Activated CD8-positive, alpha-beta memory T cell treated with anti-CD3 and anti-CD28 coated beads for 4 hours (primary cell): ENCODE results near the gene MGLL.
"Not testable (repeated sequence)": the region's sequence is repeated elsewhere in the genome, so short reads cannot be mapped to it uniquely, and the experiment has no call there.

ENCODE experiments used
- DNase-seq, 2 donors: peaks; one replicate each; pipeline ENCODE4 v3.0.0-alpha.2; 2020; ENCODE audit warnings: low read depth in 2 of 2

MGLL gene

DNA sequence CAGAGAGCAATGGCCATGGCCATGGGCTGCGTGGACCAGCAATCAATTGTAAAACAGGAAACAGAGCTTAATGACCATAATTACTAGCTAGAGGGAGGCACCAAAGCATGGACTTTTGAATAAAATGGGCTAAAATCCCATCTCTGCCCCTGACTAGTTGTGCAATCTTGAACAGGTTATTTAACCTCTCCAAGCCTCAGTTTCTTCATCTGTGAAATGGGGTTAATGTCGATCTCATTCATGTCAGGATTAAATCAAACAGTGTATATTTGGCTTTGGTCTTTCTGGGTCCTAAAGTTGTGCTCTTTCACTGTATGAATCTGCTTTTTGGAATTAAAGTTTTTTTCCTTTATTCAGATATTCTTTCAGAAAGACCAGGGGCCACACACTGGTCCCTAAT is 113.5 kb downstream of the MGLL start:
- DNase-seq, result no peak

- no peak for DNase-seq
Measured at GRCh38 chr3:127707851-127708411, 114.4 kb downstream of the MGLL start.

DNA sequence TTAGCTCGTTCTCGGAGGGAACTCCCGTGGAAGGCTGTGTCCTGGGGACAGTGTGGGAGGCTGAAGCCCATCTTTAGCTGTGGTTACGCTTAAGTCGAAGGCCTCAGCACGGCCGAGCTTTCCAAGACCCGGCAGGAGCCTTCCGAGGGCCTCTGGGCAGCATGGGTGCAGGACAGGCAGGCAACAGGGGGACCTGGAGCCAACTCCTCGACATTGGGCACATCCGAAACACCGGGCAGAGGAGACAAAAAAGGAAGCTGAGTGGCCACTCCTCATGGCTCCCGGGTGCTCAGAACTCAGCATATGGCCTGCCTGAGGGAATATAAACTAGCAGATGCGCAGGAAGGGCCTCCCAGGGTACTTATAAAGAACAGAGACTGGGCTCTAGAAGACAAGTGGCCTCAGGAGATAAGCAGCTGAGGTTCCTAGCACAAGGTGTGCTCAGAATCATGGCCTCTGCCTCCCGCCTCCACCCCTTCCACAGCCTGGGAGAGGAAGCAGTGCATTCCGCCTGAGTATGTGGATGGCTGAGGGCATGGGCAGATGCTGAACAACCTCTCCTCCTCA is 115.4 kb downstream of the MGLL start:
- no peak for DNase-seq

DNA sequence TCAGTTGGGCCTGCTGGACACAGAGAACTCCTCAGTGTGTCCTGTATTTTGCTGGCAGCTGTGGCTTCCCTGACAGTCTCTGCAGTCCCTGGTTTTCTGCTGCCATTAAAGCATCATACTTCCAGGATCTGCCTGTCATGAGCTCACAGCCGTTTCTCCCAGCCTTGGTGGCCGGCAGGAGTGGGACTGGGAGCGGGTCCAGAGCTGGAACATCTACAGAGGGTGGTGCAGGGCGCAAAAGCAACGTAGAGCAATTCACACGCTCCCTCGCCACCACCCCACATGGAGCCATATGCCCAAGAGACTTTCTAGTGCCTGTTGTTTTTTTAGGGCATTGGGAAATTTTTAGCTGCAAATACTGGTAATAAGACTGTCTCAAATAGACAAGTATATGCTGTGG is 116.0 kb downstream of the MGLL start:
- DNase-seq, result no peak

DNA sequence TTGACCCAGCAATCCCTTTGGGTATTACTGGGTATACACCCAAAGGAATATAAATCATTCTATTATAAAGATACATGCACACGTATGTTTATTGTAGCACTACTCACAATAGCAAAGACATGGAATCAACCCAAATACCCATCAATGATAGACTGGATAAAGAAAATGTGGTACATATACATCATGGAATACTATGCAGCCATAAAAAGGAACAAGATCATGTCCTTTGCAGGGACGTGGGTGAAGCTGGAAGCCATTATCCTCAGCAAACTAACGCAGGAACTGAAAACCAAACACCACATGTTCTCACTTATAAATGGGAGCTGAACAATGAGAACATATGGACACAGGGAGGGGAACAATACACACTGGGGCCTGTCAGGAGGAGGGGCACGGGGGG is 117.5 kb downstream of the MGLL start:
- not testable (repeated sequence) for DNase-seq

DNA sequence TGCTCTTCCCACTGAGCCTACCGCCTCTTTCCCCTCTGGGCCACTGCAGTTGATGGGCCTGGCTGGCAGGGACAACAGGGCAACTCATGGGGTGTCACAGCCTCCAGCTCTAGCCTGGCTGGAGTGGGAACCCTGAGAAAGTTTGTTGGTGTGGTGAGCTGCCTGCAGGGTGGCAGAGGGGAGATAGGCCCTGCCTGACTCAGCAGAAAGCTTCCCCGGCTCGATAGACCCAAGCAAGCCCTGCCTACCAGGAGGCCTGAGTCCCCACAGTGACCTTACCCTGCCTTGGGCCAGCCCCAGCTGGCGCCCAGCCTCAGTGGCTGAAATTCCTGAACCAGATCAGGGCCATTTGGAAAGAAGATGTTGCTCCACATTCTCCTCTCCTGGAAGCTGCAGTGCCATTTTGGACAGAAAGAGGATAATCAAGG is 120.2 kb downstream of the MGLL start:
- no peak for DNase-seq

- no peak for DNase-seq
Measured at GRCh38 chr3:127701280-127701911, 120.9 kb downstream of the MGLL start.

DNA sequence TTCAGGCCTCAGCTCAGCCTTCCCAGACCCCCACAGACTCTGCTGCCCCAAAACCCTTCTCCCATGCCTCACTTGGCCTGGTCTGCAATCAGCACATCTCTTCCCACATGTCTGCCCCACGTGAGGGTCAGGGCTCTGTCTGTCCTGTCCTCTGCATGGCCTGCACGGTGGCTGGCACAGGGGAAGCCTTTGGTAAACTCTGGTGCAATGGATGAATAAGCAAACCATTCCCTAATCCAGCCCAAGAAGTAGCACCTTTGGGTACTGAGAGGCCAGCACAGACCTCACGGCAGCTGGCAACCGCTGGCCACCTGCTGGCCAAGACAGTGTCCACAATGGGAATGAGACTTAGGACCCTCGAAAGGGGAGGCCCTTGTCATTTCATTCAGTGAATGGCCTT is 121.9 kb downstream of the MGLL start:
- no peak for DNase-seq

DNA sequence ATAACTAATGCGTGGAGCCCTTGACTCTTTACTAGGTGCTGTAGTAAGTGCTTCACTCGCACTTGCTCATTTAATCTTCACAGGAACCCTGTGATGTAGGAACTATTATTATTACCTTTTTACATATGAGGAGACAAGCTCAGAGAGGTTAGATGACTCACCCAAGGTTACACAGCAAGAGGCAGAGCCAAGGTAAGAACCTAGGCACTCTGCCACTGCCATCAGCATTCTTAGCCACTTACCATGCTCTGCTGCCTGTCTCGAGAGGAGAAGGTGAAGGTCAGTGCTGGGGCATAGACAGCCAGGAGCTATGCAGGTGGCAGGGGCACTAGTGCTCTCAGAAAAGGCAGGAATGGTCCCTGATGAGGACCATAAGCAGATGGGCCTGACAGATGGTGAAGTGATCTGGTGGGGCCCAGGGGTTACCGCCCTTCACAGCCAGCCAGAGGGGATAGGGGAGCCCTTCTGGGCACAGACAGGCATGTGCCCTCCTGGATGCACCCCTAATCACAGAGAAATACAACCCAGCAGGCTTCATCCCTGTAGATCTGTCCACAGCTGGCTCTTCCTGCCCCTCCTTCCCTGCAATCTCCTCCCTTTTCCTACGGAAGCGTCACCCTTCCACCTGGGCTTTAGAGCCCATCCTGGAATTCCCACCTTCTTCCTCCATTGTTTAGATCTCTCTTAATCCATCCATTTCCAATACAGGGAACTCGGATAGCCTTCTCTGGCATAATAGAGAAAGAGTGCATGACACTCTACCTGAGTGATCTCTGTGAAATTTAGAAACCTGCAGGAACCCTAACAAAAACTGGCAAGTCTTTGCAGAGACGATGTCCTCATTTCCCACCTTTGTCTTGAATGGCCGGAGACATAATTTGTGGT is 122.7 kb downstream of the MGLL start:
- no peak for DNase-seq

- no peak for DNase-seq
Measured at GRCh38 chr3:127698691-127699415, 123.5 kb downstream of the MGLL start.

GRCh38 chr3:127698286-127698685 is 124.0 kb downstream of the MGLL start:
- no peak for DNase-seq

- no peak for DNase-seq
Measured at GRCh38 chr3:127697551-127698240, 124.6 kb downstream of the MGLL start.

DNA sequence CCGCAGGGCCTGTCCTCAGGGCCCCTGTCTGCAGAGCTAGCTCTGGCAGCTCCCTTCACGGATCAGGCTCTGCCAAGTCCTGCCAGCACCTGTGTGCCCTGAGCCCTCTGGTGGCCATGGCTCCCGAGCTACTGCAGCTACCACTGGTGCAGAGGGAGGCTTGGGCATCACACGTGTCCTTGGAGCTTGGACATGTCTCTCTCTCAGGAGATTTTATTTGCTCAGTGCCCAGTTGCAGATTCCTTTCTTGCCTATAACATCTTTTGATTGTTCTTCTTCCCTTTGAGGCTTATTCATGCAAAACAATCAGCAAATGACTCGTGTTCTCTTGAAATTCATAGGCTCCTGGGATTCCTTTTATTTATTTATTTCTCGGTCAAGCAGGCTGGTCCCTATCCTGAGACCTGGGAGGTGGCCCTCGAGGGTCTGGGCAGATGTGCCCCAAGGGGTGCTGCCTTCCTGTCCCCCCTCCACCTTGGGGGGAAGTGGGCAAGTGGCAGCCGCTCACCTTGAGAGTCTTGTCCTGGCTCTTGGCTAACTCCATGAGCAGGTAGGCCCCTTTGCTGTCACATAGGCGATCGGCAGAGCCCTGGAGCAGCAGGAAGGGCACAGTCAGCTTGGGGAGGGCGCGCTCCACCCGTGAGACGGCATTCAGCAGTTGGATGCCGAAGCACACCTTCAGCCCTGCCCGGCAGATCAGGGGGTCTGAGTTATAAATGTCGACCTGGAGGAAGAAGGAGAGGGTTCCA is 127.7 kb downstream of the MGLL start:
- no peak for DNase-seq

DNA sequence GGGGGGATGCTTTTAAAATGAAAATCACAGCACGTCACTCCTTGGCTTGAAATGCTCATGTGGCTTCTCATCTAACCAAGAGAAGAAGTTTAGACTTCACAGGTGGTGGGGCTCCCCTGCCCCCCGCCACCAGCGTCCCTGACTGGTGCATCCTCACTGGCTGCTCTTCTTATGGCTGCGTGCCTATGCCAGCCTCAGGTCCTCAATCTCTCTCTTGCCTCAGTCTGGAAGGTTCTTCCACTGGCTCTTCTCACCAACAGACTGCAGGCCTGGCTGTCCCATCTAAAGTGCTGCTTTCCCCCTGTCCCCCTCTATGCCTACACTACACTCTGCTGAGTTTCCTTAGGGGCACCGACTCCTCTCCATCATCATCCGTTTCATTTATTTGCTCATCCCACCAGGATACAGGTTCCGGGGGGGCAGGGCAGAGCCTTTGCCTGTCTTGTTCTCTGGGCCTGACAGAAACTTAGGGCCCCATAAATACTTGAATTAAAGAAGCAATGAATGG is 128.9 kb downstream of the MGLL start:
- no peak for DNase-seq

DNA sequence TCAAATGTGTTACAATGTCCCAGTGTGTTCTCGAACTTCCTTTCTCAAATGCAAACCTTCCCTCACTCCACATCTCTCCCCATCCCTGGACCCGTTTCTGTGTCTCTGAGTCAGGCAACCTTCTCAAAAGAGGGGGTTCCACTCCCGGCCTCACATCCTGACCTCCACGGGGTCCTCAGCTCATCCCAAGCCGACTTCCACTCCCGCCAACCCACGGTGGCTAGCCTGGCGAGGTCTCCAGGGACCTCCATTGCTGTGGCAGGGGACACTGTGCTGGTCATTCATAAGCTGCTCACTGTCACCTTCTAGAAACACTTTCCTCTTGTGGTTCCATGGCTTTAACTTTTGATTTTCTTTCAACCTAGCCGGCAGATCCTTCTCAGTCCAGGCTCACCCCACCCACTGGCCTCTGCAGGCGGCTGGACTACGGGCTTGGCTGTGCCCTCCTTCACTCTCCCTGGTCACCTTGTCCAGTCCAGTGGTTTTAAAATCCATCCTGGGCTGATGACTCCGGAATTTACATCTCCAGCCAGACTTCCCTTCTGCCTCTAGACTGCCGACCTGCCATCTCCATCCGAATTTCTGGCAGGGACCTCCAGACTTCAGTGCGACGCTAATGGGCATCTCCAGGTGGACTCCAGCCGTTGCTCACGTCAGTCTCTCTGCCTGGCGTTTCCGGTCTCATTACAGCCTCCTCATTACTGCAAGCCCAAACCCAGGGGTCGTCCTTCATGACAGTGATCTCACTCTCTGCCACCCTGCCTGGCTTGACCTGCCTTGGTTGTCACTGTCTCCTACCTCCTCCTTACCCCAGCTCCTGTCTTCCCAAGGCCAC is 129.6 kb downstream of the MGLL start:
- DNase-seq, result no peak

DNA sequence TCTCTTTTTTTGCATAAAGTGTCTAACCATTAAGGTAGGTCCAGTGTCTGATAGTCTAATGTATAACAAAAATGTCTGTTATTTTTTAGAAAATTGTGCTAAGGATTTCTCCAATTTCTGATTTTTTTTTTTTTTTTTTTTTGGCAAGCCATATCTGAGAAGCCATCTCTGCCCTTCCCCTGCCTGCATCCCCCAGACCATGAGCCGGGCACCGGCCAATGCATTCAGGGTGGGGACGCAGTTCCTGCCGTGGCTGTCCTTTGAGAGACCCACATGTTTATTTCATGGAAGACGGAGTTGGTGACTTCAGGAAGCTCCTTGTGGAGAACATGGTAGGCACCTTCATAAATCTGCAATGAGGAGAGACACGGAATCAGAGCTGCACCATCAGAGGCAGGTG is 130.3 kb downstream of the MGLL start:
- DNase-seq, result no peak

GRCh38 chr3:127691489-127691888 is 130.8 kb downstream of the MGLL start:
- no peak for DNase-seq

DNA sequence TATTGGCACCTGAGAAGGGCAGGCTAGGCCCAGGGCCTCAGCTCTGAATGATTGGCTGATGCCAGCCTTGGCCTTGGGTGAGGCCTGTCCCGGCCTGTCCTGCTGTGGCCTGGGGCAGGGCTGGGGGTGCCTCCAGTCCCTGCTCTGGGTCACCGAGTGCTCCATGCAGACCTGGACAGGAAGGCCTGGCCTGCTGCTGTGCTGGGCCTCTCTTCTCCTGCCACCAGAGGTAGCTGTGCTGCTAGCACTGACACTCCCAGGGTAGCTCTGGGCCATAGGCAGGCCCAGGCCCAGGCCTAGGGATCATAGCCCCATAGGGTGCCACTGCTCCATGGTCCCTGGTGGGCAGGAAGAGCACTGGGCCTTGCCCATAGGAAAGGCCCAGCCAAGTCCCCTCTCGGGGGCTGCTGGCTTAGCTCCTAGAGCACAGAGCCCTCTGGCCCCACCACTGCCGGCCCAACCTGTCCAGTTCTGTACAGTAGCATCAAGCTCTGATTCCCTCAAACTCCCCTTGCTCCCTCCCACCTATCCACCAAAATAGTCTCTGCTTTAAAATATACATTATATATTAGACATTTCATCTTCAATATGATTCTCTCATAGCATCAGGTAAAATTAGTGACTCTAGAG is 131.4 kb downstream of the MGLL start:
- no peak for DNase-seq

GRCh38 chr3:127690106-127690505 is 132.2 kb downstream of the MGLL start:
- DNase-seq, result no peak
